K562 (cell line): ENCODE measurements around the gene GFI1. TPM values are rescaled to one million over a fixed set of nuclear protein-coding genes. Genes with fewer than 3 reads are reported as not detected.
A peak's percentile ranks its signal among the peaks of the same experiment; 100 is the strongest.

Experiments used
- ATAC-seq: fragments of 200-7000 bp; cut with Tn5 transposase; 3 replicates; pipeline ENCODE4 v1.9.1; 2020; ENCODE audit warnings: moderate library complexity
- BruUV-seq: library from RNA; stranded (reverse); fragments of 400-500 nt; replicated peaks from 2 replicates; lab custom pipeline; 2021; lab: Mats Ljungman, UMichigan
- CTCF ChIA-PET: fragments of 300-600 bp; formaldehyde crosslinking; extraction: SDS; loops from one replicate; lab custom pipeline; 2021; ENCODE audit warnings: low intra/inter-chr PET ratio; lab: Yijun Ruan, JAX
- POLR2A ChIA-PET: fragments of 300-600, 350-650 bp; sonication (Branson Sonifier 250); formaldehyde crosslinking; extraction: SDS; loops from one replicate; lab custom pipeline; 2021; ENCODE audit warnings: antibody characterized with exemption, inconsistent platforms; lab: Yijun Ruan, JAX
- DNase-seq, 4 experiments: peaks; one replicate each; pipeline versions ENCODE4 v3.0.0 to v3.0.0-alpha.2; 2011 to 2018; ENCODE audit warnings: low spot score in 3 of 4, mixed read lengths in 3 of 4; ENCODE audit errors: extremely low read depth in 1 of 4
- FAIRE-seq: peaks from 2 replicates; lab custom pipeline; 2011; peaks lifted over from hg19 to GRCh38; lab: Jason Lieb, UNC
- H2AFZ ChIP-seq: 2 replicates; pipeline ENCODE4 v1.6.0; 2011; ENCODE audit warnings: low read depth, low read length, control low read depth, inconsistent platforms
- H3K27ac ChIP-seq: fragments of 200-600 bp; 3 replicates; pipeline ENCODE4 v1.8.0; 2011; ENCODE audit warnings: low read depth, mild to moderate bottlenecking, control low read depth, inconsistent platforms, low read length, moderate library complexity, mixed read lengths; ENCODE audit errors: extremely low read depth
- H3K27me3 ChIP-seq, 2 experiments: fragments of 300-600 bp in 1 of 2; 2 replicates in 1 of 2; 3 replicates in 1 of 2; pipeline versions ENCODE4 v1.6.0 to v1.8.0; 2011; ENCODE audit warnings: inconsistent platforms in 2 of 2, low read length in 2 of 2, mild to moderate bottlenecking in 1 of 2, mixed read lengths in 1 of 2, moderate library complexity in 1 of 2; ENCODE audit not compliant: control insufficient read depth in 2 of 2, insufficient read depth in 2 of 2
- H3K36me3 ChIP-seq: fragments of 300-600 bp; 3 replicates; pipeline ENCODE4 v1.8.0; 2011; ENCODE audit warnings: mild to moderate bottlenecking, low read length, inconsistent platforms; ENCODE audit not compliant: control insufficient read depth, insufficient read depth
- H3K4me1 ChIP-seq, 2 experiments: fragments of 200-600 bp in 1 of 2; replicated peaks in 1 of 2; 2 replicates in 1 of 2; 3 replicates in 1 of 2; pipeline versions ENCODE4 v1.5.1 to v1.8.0; 2011; ENCODE audit warnings: inconsistent platforms in 2 of 2, low read length in 2 of 2, mild to moderate bottlenecking in 1 of 2, mixed read lengths in 1 of 2, moderate library complexity in 1 of 2; ENCODE audit not compliant: control insufficient read depth in 2 of 2, insufficient read depth in 2 of 2
- H3K4me2 ChIP-seq: 2 replicates; pipeline ENCODE4 v1.6.1; 2011; ENCODE audit warnings: low read length, control low read depth, inconsistent platforms, mixed read lengths; ENCODE audit not compliant: insufficient read depth
- H3K4me3 ChIP-seq: fragments of 200-600 bp; sonication (generic), shearing (Covaris generic); 2 replicates; pipeline ENCODE4 v1.5.1; 2016; ENCODE audit warnings: control low read depth, inconsistent platforms
- H3K79me2 ChIP-seq: fragments of 200-600 bp; 3 replicates; pipeline ENCODE4 v1.8.0; 2011; ENCODE audit warnings: low read length, inconsistent platforms; ENCODE audit not compliant: control insufficient read depth, insufficient read depth
- H3K9ac ChIP-seq, 2 experiments: 2 replicates each; pipeline versions ENCODE4 v1.6.0 to v1.6.1; 2011; ENCODE audit warnings: low read depth in 2 of 2, low read length in 2 of 2, control low read depth in 1 of 2, inconsistent platforms in 1 of 2, mild to moderate bottlenecking in 1 of 2, mixed read lengths in 1 of 2; ENCODE audit not compliant: insufficient read depth in 1 of 2
- H3K9me1 ChIP-seq: one replicate; pipeline ENCODE4 v1.6.0; 2011; ENCODE audit warnings: inconsistent platforms, mild to moderate bottlenecking, low read length, moderate library complexity; ENCODE audit not compliant: control insufficient read depth, insufficient read depth
- H3K9me3 ChIP-seq: replicated peaks from 2 replicates; pipeline ENCODE4 v1.5.1; 2011; ENCODE audit warnings: low read depth, low read length, inconsistent platforms; ENCODE audit not compliant: control insufficient read depth, insufficient read depth
- H4K20me1 ChIP-seq: replicated peaks from 2 replicates; pipeline ENCODE4 v1.6.1; 2011; ENCODE audit warnings: low read length, inconsistent platforms, mixed read lengths; ENCODE audit not compliant: control insufficient read depth, insufficient read depth
- ELF2 ChIP-seq: fragments of 250-450 bp; sonication (Bioruptor Pico); IDR thresholded peaks from 2 replicates; pipeline ENCODE4 v1.5.0; 2021; ENCODE audit warnings: mild to moderate bottlenecking
- FOXM1 ChIP-seq, 2 experiments: fragments of 450-650 bp in 1 of 2; sonication (generic) in 1 of 2; formaldehyde crosslinking in 1 of 2; IDR thresholded peaks; 2 replicates each; pipeline versions ENCODE4 v1.6.1 to v1.9.0; 2017 to 2022; ENCODE audit warnings: low read depth in 2 of 2, mild to moderate bottlenecking in 2 of 2, missing genetic modification reagents in 1 of 2, moderate library complexity in 1 of 2
- KAT7 ChIP-seq: sonication (generic); formaldehyde crosslinking; IDR thresholded peaks from 2 replicates; pipeline ENCODE4 v1.8.0; 2022; ENCODE audit warnings: missing genetic modification reagents, mild to moderate bottlenecking, borderline replicate concordance
- NKRF ChIP-seq: fragments of 450-650 bp; IDR thresholded peaks from 2 replicates; pipeline ENCODE4 v1.6.1; 2016; ENCODE audit warnings: borderline replicate concordance
- NONO ChIP-seq, 2 experiments: fragments of 200-400 bp in 1 of 2; fragments of 450-650 bp in 1 of 2; formaldehyde crosslinking in 1 of 2; IDR thresholded peaks; 2 replicates each; pipeline ENCODE4 v1.6.1; 2017; ENCODE audit warnings: low read depth in 2 of 2, mild to moderate bottlenecking in 2 of 2, moderate library complexity in 2 of 2, low read length in 1 of 2
- PHF8 ChIP-seq: fragments of 200-600 bp; sonication (generic); IDR thresholded peaks from 2 replicates; pipeline ENCODE4 v1.6.1; 2012; ENCODE audit warnings: mixed run types, mild to moderate bottlenecking, inconsistent platforms, low read length, moderate library complexity, borderline replicate concordance
- POLR3A ChIP-seq: IDR thresholded peaks from 2 replicates; pipeline ENCODE4 v1.6.1; 2011; ENCODE audit warnings: borderline replicate concordance, mild to moderate bottlenecking, moderate library complexity; ENCODE audit not compliant: insufficient read length, insufficient read depth; ENCODE audit errors: extremely low read depth
- SRSF3 ChIP-seq: fragments of 200-400 bp; formaldehyde crosslinking; IDR thresholded peaks from 2 replicates; pipeline ENCODE4 v1.6.1; 2016; ENCODE audit warnings: mild to moderate bottlenecking, low read length, moderate library complexity; ENCODE audit not compliant: insufficient read depth
- TRIM25 ChIP-seq: fragments of 450-650 bp; IDR thresholded peaks from 2 replicates; pipeline ENCODE4 v1.7.0; 2016; ENCODE audit warnings: borderline replicate concordance
- ZBTB1 ChIP-seq: sonication (generic); formaldehyde crosslinking; IDR thresholded peaks from 2 replicates; pipeline ENCODE4 v1.8.1; 2023; ENCODE audit warnings: missing genetic modification reagents, low read depth, mild to moderate bottlenecking, borderline replicate concordance
- ZBTB33 ChIP-seq: sonication (generic); formaldehyde crosslinking; IDR thresholded peaks from 2 replicates; pipeline ENCODE4 v1.8.1; 2023; ENCODE audit warnings: mild to moderate bottlenecking, missing genetic modification reagents
- ZNF212 ChIP-seq: fragments of 450-650 bp; formaldehyde crosslinking; IDR thresholded peaks from 2 replicates; pipeline ENCODE4 v1.4.0; 2020; ENCODE audit warnings: mild to moderate bottlenecking
- ZNF408 ChIP-seq: fragments of 250-450 bp; sonication (Bioruptor Pico); IDR thresholded peaks from 2 replicates; pipeline ENCODE4 v1.4.0; 2020; ENCODE audit warnings: low read depth, mild to moderate bottlenecking, moderate library complexity
- WGBS: fragments of 100-300 bp; shearing (Covaris generic); methylation state at CpG from one replicate; pipeline ENCODE4 v1.1.6; 2016; ENCODE audit warnings: low coverage, mixed read lengths; ENCODE audit not compliant: insufficient coverage; ENCODE audit errors: missing lambda C conversion rate; 5-methylcytosine and 5-hydroxymethylcytosine counted together
- in situ Hi-C: fragments of 300-500 bp; cut with MboI; formaldehyde crosslinking; loops from 4 replicates; pipeline ENCODE4 v1.15.0; 2018; ENCODE audit warnings: inconsistent platforms, mixed read lengths
- intact Hi-C: fragments of 100-400 bp; cut with micrococcal nuclease; formaldehyde crosslinking; loops from 2 replicates; pipeline ENCODE4 v1.14.2; 2022
- polyA plus RNA-seq, 8 experiments: library from polyadenylated mRNA; depleted of rRNA in 4 of 8; stranded (reverse) in 5 of 8; unstranded in 3 of 8; fragments of >200 nt; fragmentation: Nextera tagmentation in 2 of 8; fragmentation: Illumina TruSeq in 1 of 8; extraction: Ambion mirVana in 2 of 8; extraction: Trizol in 1 of 8; gene quantifications; 2 replicates each; pipeline versions ENCODE4 v1.2.1 to v1.2.3, GENCODE V29; 2011 to 2014; ENCODE audit warnings: inconsistent platforms in 1 of 8, missing spikeins in 1 of 8
- total RNA-seq, 7 experiments: library from RNA; depleted of rRNA in 6 of 7; stranded (reverse); fragments of >200 nt in 6 of 7; fragmentation: Illumina TruSeq in 2 of 7; extraction: Trizol in 2 of 7; gene quantifications; 2 replicates each; pipeline versions ENCODE4 v1.2.1 to v1.2.3, GENCODE V29; 2011 to 2021; ENCODE audit warnings: low replicate concordance in 1 of 7

GFI1 gene
- total and polyA plus RNA-seq, 9 of the 15 experiments (the other 6 are each of a cell fraction or from before 2014, with no cell fraction given) = 0.07 to 0.93 (median 0.46) TPM

GRCh38 chr1:92484472-92485380 lies 2.0 kb downstream of the GFI1 start:
- Histone ChIP-seq H4K20me1 (no peaks in the 10 kb centered on the region), H3K4me1 (peaks cover 0 to 24% of the 10 kb centered on the region in 2 experiments; a peak in 2 of 5 replicates), H2AFZ (peak overlapping the region; percentile 82), H3K9me1 (no peaks in the 10 kb centered on the region), H3K9ac (peak overlapping the region; percentile 15 to 85; a peak in 3 of 4 replicates), H3K27ac (no peak overlapping the region), H3K79me2 (no peaks in the 10 kb centered on the region), H3K9me3 (peaks cover 5% of the 10 kb centered on the region; the same call in 1 of the 2 replicates), H3K4me3 (peak overlapping the region; percentile 50), H3K36me3 (no peaks in the 10 kb centered on the region), H3K4me2 (peak overlapping the region; percentile 67), H3K27me3 (peaks cover 5 to 26% of the 10 kb centered on the region in 2 experiments; a peak in 3 of 5 replicates)
- FAIRE-seq = no peak
- in situ Hi-C loops (no loop called here), intact Hi-C loops (no loop called here)
- BruUV-seq = no TSS peak
- peak; percentile 33 for ATAC-seq
- ChIA-PET CTCF (no interaction called here), POLR2A (interaction anchor here (0.9 kb wide), 1 partner anchor 186 kb away, joined by 3 read pairs; the partner anchor contains the start of genes GLMN and RPAP2)
- peak in 2 of 4 experiments; percentile 15 to 31 for DNase-seq
- 23% methylated on average over 58 of the region's 65 CpGs for WGBS
- TF ChIP-seq ZBTB33 (CRISPR knock-in tag) (peak; percentile 94), SRSF3 (no peak), KAT7 (peak; percentile 31; the same call in 1 of the 2 replicates), TRIM25 (no peak), ZNF212 (CRISPR knock-in tag) (no peak), POLR3A (no peak), PHF8 (no peak), NONO (IDR thresholded peaks at IDR 0.05; ENCODE audit: low read depth in 2 of 2, low read length in 1 of 2) (no peak), NKRF (no peak), ZNF408 (CRISPR knock-in tag) (no peak), ELF2 (CRISPR knock-in tag) (no peak), ZBTB1 (CRISPR knock-in tag) (0 out of 2 replicates have a peak, but pooled peaks have one; percentile 17), FOXM1 (IDR thresholded peaks at IDR 0.05; ENCODE audit: low read depth) (no peak), FOXM1 (CRISPR knock-in tag; IDR thresholded peaks at IDR 0.05; ENCODE audit: low read depth) (0 out of 2 replicates have a peak, but pooled peaks have one; percentile 27)
